Sciatic nerve (tissue), 2 donors: ENCODE data around the gene GKN2. TPM values are rescaled to one million over a fixed set of nuclear protein-coding genes. Genes with fewer than 3 reads are reported as not detected.
A peak's percentile ranks its signal among the peaks of the same experiment; 100 is the strongest.
"Not testable (repeated sequence)": the region's sequence is repeated elsewhere in the genome, so short reads cannot be mapped to it uniquely, and the experiment has no call there.

Source experiments
- ATAC-seq: fragments of 200-7000 bp; cut with Tn5 transposase; one replicate; pipeline ENCODE4 v1.9.1; 2020; ENCODE audit warnings: mild to moderate bottlenecking, moderate library complexity
- DNase-seq: peaks from one replicate; pipeline ENCODE4 v3.0.0-alpha.2; 2020; ENCODE audit warnings: low spot score
- intact Hi-C: fragments of 100-400 bp; cut with DNase I; formaldehyde crosslinking; loops from one replicate; pipeline ENCODE4 v1.14.2; 2022
- total RNA-seq: library from RNA; stranded (reverse); fragmentation: NEBNext Ultra II Directional; extraction: Animal tissue kit (Norgen Biotek cat#: 25700); gene quantifications from one replicate; pipeline ENCODE4 v1.2.1, GENCODE V29; 2021
- donor health status: DM: no; HTN: no; CAD: no.
- donor health status: DM: no; HTN: no; CAD: no.

Gene GKN2
- total RNA-seq, 1 donor from 2014 or later: not detected

DNA sequence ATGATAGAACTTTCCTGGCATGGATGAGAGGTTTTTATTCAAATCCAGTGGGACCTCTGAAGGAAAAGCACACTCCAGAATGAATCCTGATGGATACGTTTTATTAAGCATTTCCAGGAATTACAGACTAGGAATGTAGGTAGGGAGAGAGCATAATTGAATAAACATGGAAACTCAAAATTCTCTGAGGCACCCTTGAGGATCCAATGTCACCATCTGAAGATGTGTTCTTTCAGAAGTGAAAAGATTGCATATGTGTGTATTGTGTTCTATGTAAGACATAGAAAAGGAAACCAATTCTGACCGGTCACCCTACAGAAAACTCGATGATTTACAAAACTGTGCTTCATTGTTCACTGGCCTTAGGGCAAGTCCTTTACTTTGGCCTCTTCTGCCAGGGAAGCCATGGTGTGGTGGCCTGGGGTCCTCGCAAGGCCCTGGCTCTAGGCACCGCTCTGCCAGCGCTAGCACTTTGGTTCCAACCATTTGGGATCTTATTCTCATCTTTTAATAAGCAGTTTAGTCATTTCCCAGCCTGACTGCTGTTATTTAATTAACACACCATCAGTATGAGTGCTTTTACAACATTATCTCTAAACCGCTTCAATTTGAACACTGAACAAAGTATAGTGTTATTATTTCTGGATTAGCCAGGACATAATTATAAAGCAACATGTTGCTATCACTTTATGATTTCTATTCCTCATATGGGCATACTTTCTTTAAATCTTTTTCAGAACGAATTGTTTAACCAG, 17.2 kb upstream of the GKN2 start:
- intact Hi-C loops: no loop called here
- no peak for DNase-seq
- ATAC-seq: no peak

DNA sequence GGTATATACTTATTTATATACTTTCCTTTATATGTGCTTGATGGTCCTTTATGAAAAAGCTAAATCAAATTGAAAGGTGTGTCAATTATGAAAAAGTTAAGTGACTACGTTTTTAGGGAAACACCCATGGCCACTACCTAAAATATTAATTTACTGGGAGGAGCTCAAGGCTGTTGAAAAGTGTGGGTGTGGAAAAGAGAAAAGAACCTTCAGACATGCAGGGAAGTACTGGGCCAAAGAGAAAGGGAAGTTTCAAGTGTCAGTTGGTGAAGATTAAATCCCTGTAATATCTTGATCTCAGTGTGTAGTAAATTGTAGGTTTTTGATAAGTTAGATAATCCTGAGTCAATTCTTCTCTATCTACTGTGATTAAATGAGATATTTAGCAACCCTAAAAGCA, 15.5 kb upstream of the GKN2 start:
- DNase-seq (no peak), ATAC-seq (no peak)
- intact Hi-C loops: no loop called here

DNA sequence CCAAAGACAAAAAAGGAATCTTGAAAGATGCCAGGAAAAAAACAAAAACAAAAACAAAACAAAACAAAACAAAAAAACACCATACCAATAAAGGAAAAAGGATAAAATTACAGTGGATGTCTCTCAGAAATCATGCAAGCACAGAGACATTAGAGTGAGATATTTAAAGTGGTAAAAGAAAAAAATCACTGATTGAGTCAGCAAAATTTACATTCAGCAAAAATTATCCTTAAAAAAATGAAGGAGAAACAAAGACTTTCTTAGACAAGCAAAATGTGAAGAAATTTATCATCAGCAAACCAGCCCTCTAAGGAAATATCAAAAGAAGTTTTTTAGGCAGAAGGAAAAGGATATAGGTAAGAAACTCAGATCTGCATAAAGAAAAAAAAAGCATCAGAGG, 11.6 kb upstream of the GKN2 start:
- no peak for ATAC-seq
- intact Hi-C loops: no loop called here
- no peak for DNase-seq

DNA sequence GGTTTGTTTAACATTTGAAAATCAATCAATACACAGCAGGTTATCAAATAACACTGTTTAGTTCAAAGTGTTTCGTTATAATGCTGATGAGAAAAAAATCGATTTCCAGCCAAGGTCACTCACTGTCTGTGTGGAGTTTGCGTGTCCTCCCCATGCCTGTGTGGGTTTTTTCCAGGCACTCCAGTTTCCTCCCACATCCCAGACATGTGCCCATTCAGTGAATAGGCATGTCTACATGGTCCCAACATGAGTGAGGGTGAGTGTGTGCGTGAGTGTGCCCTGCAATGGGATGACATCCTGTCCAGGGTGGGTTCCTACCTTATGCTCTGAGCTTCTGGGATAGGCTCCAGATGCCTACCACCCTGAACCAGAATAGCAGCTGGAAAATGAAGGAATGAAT, 8.7 kb upstream of the GKN2 start:
- DNase-seq: no peak
- no peak for ATAC-seq
- intact Hi-C loops: no loop called here

DNA sequence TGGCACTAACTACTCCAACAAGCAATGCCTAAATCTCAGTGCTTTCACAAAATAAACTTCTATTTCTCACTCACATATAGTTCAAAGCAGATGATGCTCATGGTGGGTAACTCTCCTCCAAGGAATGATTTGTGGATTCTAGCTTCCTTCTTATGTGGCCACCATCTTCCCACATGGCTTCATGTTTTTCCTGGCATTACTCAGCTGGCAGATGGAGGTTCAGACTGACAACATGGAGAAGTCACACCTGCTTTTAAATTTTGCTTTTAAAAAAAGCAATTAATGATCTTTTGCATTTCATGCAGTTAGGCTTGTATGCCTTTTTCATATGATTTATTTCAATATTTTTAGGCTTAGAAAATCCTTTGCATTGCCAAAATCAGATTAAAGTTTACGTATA, 6.3 kb upstream of the GKN2 start:
- DNase-seq (no peak), ATAC-seq (no peak)
- intact Hi-C loops: no loop called here

DNA sequence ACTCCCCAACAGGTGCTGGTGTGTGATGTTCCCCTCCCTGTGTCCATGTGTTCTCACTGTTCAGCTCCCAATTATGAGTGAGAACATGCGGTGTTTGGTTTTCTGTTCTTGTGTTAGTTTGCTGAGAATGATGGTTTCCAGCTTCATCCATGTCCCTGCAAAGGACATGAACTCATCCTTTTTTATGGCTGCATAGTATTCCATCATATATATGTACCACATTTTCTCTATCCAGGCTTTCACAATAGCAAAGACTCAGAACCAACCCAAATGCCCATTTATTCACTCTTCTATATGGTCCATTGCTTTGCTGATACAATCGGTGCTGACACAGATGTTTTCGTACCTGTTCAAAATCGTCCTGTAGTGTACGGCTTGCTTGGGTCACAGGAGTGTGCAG, 2.7 kb upstream of the GKN2 start:
- ATAC-seq, DNase-seq, intact Hi-C loops: not testable (repeated sequence)

DNA sequence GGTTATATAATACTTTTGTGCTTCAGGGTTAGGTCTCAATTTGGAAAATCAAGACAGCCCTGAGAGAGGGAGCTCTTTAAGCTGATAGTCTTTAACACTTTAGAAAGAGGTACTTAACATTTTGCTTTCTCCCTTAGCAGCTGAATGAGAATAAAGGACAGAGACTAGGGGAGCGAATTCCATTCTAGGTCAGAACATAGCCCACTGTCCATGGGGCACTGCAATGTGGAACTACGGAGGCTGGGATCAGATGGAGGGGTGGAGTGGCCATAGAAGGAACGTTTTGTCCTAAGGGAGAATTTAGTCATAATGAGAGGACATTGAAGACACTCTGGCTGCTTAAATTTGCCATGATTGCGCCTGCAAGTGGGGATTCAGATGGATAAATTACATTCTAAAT, 794 bp downstream of the GKN2 start:
- DNase-seq (no peak), ATAC-seq (no peak)
- intact Hi-C loops: no loop called here

DNA sequence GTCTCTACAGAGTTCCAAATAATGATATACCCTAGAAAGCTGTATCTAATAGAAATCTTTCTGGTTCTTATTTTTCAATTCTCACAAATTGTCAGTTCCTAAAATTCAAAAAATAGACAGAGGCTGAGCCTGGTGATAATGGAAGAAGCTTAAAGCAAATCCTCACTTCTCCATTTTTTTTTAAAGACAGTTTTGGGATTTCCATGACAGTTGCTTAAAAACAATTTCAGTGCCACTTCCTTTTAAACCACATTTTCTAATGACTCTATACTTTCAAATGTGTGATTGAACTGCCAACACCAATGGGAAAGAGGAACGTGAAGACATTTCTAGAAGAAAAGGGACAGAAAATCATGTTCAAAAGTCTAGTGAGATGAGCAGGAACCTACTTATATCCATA, 4.0 kb downstream of the GKN2 start:
- no peak for DNase-seq
- no peak for ATAC-seq
- intact Hi-C loops: no loop called here

DNA sequence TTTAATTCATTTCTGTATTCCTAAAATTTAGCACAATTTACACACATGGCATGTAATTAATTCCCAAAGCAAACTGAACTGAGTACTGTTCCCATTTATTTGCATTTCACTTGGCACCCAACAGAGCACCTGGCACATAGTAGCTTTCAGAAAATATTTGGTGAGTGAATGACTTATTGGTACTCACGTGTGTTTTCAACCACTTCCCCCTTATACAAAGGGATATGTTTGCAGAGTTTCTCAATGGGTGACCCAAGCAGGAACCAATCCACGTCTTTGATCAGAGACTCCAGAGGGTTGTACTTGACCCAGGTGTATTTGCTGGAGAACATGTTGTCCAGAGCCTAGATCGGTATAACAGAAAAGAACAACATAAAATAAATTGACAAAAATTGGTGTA, 6.6 kb downstream of the GKN2 start:
- ATAC-seq (no peak), DNase-seq (no peak)
- intact Hi-C loops: no loop called here

DNA sequence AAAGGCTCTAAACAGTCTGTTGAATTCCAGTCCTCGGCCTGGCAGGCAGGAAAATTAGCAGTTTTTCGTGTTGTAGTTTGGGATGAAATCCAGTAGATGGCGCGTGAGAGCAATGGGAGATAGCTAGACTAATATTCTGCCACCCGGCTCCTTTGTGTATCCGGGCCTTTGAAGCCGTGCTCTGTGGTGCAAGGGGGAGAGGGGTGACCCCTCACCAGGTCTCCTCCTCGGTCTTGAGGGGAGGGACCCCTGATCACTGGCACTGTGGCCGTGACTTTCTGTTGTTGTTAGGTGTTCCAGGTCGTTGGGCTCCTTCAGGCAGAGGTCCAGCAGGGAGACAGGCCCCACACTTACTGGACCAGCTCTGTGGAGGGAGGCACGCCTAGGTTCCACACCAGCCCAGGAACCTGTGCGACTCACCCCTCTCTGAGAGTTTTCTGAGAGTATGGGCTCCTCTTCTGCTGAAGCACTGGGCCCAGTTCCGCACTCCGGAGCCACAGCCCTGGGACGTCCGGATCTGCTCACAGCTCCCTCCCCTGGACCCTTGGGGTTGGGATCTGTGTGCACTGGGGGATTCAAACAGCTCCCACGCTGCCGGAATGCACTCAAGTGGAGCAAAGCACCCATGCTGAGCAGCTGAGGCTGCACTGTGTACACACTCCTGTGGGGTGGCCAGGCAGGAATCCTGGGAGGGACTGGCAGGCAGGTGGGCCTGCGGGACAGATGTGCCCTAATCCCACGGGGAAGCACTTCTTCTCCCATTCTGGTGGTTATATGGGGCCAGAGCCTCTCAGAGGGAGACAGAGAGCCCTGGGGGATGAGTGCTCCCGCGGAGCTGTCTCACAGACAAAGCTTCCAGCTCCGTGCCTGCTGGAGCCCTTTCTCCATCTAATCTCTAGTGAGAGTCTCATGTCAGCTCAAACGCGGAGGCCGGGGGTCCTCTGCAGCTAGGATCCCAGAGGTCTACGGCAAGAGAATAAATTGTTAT, 8.8 kb downstream of the GKN2 start:
- intact Hi-C loops: no loop called here
- ATAC-seq: peak; percentile 89
- DNase-seq: peak; percentile 77

DNA sequence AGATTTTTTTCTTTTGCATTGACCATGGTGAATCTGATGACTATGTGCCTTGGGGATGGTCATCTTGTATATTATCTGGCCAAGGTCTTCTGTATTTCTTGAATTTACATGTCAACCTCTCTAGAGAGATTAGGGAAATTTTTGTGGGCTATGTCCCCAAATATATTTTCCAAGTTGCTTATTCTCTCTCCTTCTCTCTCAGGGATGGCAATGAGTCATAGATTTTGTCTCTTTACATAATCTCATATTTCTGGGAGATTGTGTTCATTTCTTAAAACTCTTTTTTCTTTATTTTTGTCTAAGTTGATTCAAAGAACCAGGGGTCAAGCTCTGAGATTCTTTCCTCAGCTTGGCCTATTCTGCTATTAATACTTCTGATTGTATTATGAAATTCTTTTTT, 9.9 kb downstream of the GKN2 start:
- DNase-seq: no peak
- intact Hi-C loops: no loop called here
- ATAC-seq: no peak

DNA sequence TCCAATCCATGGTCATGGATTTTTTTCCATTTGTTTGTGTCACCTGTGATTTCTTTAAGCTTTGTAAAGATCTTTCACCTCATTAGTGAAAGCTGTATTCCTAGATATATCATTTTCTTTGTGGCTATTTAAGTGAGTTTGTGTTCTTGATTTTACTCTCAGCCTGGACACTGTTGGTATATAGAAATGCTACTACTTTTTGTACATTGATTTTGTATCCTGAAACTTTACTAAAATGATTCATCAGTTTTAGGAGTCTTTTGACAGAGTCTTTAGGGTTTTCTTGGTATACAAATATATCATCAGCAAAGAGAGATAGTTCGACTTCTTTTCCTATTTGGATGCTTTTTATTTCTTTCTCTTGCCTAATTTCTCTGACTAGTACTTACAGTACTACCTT, 12.3 kb downstream of the GKN2 start:
- ATAC-seq: no peak
- DNase-seq: no peak
- intact Hi-C loops: no loop called here

DNA sequence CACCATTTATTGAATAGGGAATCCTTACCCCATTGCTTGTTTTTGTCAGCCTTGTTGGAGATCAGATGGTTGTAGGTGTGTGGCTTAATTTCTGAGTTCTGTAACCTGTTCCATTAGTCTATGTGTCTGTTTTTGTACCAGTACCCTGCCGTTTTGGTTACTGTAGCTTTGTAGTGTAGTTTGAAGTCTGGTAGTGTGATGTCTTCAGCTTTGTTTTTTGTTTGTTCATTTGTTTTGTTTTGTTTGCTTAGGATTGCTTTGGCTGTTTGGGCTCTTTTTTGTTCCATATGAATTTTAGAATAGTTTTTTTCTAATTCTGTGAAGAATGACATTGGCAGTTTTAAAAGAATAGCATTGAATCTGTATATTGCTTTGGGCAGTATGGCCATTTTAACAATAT, 12.7 kb downstream of the GKN2 start:
- intact Hi-C loops: no loop called here
- DNase-seq (no peak), ATAC-seq (no peak)

DNA sequence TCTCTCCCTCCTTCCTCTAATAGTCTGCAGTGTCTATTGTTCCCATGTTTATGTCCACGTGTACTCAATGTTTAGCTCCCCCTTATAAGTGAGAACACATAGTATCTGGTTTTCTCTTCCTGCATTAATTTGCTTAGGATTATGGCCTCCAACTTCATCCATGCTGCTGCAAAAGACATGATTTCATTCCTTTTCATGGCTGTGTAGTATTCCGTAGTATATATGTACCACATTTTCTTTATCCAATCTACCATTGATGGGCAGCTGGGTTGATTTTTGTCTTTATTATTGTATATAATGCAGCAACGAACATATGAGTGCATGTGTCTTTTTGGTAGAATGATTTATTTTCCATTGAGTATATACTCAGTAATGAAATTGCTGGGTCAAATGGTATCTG, 13.8 kb downstream of the GKN2 start:
- no peak for ATAC-seq
- DNase-seq: no peak
- intact Hi-C loops: no loop called here

DNA sequence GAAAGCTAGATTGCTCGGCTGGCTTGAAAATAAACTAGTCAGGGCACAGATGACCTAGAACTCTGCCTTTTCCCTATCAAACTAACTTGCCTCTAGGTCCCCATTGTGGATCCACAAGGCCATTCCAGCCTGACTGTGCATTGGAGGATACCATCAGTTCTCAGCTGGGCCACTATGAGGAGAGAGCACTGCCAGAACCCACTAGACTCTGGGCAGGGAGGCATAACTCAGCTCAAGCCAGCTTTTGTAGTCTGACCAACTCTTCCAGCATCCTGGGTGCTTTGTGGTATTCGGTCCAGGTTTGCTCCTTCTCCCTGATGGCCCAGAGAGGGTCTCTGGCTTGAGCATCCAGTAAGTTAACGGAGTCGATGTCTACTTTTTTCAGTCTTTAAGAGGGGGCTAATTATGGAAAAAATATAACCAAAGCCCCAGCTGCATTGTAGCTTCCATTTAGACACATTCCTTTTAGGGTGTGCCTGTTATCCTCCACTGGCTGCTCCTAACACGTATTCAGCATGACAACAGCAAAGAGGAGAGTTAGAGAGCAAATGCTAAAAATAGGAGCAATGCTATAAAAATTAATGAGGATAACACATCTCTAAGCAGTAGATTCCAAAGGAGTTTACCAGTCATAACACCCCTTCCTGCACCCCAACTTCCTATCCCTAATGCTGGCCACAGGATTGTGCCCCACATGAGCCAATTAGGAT, 15.2 kb downstream of the GKN2 start:
- intact Hi-C loops: no loop called here
- no peak for DNase-seq
- ATAC-seq: no peak

DNA sequence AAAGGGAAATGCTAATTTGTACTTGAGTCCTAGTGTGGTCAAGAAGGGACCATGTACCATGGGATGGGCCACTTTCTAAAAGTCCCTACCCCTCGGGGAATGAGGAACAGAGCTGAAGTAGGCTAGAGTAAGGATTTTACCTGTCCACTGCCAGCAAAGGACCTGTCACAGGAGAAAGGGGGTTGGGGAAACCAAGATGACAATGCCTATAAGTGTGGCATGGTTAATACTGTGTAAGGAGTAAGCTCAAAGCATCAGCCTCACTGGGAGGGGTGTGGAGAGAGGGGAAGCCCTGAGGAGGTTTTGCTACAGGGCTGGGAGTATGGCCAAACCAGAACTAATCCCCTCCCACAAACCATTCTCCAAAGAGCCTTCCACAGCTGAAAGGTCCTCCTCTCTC, 15.8 kb downstream of the GKN2 start:
- ATAC-seq (no peak), DNase-seq (no peak)
- intact Hi-C loops: no loop called here

DNA sequence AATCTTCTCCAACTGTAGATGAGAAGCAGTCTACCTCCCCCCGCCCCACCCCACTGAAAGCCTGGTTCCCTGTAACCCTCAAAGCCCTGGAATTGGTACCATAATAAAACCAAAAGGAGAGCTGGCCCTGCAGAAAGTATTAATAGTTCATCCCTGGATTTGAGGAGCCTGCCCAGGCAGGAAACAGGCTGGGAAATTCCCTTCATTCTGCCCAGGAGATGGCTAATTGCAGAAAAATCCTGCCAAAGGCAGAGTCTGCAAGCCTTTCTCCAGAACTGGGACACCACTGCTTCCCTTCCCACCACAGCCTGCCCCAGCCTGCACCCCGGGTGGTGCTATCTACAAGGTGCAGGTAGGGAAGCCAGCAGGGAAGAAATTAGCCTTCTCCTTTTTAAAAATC, 16.3 kb downstream of the GKN2 start:
- ATAC-seq (no peak), DNase-seq (no peak)
- intact Hi-C loops: no loop called here

DNA sequence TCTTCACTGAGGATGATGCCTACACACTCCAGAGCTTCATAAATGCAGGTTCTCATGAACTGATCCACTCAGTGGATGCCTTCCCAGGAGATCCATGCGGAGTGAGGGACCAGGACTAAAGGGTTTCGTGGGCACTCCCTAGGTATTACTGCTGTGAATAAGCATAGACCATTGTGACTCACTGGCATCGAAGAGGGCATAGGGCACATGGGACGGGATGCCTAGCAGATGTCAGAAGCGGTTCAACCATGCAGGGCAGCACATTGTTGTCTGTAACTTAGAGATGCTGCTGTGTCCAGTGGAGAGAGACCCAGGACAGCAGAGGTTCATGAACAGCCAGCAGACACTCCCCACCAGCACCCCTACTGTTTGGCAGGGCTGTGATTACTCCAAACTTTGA, 17.2 kb downstream of the GKN2 start:
- intact Hi-C loops: no loop called here
- ATAC-seq: no peak
- no peak for DNase-seq

DNA sequence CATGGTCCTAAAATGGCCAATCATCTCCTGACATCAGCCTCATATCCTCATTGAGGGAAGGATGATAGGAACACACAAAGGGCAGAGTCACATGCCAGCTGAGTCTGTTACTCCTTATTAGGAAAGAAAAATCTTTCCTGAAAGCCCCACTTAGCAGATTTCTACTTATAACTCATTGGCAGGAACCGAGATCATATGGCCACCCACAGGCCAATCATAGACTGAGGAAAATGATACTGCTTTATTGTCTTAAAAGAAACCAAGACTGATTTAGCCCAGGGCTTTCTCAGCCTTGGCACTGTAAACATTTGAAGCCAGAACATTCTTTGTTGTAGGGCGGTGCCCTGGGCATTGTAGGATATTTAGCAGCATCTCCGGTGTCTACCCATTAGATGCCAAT, 18.7 kb downstream of the GKN2 start:
- intact Hi-C loops: no loop called here
- ATAC-seq (no peak), DNase-seq (no peak)

DNA sequence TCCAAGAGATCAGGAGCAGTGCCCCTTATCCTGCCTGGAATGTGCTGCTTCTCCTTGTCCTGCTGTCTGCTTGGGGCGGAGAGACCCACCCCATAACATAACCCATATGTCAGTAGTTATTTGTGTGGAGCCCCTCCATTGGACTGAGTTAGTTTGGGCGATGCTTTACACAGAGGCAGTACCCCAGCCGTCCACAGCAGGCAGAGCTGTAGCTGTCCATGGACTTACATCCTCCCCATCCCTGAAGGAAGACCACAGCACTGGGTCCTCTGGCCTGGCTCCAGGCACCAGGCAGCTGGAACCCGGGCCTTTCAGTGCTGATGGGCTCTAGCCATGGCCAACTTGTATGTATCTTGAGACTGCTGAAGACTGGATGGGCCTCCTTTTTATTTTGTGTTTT, 20.3 kb downstream of the GKN2 start:
- intact Hi-C loops: no loop called here
- ATAC-seq: no peak
- DNase-seq: no peak
